Nephron (organoid): ENCODE measurements around the gene DLG4.

ENCODE experiments used
- H3K27ac Mint-ChIP-seq, 3 experiments: 2 replicates each; pipeline ENCODE4 v1.8.0; 2020; ENCODE audit warnings: mixed read lengths in 3 of 3, mild to moderate bottlenecking in 2 of 3, moderate library complexity in 1 of 3
- H3K27me3 Mint-ChIP-seq: 2 replicates; pipeline ENCODE4 v1.8.0; 2021; ENCODE audit warnings: low read depth, mild to moderate bottlenecking, moderate library complexity, mixed read lengths
- H3K36me3 Mint-ChIP-seq: 2 replicates; pipeline ENCODE4 v1.8.0; 2020; ENCODE audit warnings: low read depth, mixed read lengths
- H3K4me1 Mint-ChIP-seq: 2 replicates; pipeline ENCODE4 v1.8.0; 2020; ENCODE audit warnings: mixed read lengths
- H3K4me3 Mint-ChIP-seq, 3 experiments: 2 replicates each; pipeline ENCODE4 v1.8.0; 2020; ENCODE audit warnings: mild to moderate bottlenecking in 3 of 3, mixed read lengths in 3 of 3, moderate library complexity in 2 of 3
- H3K9me3 Mint-ChIP-seq: 2 replicates; pipeline ENCODE4 v1.8.0; 2020; ENCODE audit warnings: mixed read lengths
- CTCF ChIP-seq, 3 experiments: fragments of 200-600 bp; sonication (generic); IDR thresholded peaks; one replicate each; pipeline ENCODE4 v1.5.0; 2021; ENCODE audit warnings: antibody characterized with exemption in 3 of 3; ENCODE audit not compliant: unreplicated experiment in 3 of 3

Gene DLG4

GRCh38 chr17:7215652-7216180, 3.9 kb downstream of the DLG4 start:
- peaks cover 5% of the 10 kb centered on the region for H3K36me3 Mint-ChIP-seq
- peak overlapping the region; percentile 89 to 96 (median 95) for H3K27ac Mint-ChIP-seq
- peaks cover 4% of the 10 kb centered on the region for H3K27me3 Mint-ChIP-seq
- H3K4me1 Mint-ChIP-seq: peaks cover 70% of the 10 kb centered on the region
- no peak for TF ChIP-seq CTCF (IDR thresholded peaks at IDR 0.05; ENCODE audit: unreplicated experiment in 3 of 3)
- H3K4me3 Mint-ChIP-seq: peak overlapping the region; percentile 86 to 90 (median 89)
- H3K9me3 Mint-ChIP-seq: no peaks in the 10 kb centered on the region

- peak overlapping the region; percentile 86 to 90 (median 89) for H3K4me3 Mint-ChIP-seq
- peaks cover 5% of the 10 kb centered on the region for H3K36me3 Mint-ChIP-seq
- H3K27me3 Mint-ChIP-seq: peaks cover 4% of the 10 kb centered on the region
- H3K9me3 Mint-ChIP-seq: no peaks in the 10 kb centered on the region
- peaks cover 69% of the 10 kb centered on the region for H3K4me1 Mint-ChIP-seq
- peak in 1 of 3 experiments; percentile 2 for TF ChIP-seq CTCF (IDR thresholded peaks at IDR 0.05; ENCODE audit: unreplicated experiment in 3 of 3)
- peak overlapping the region; percentile 89 to 96 (median 95) for H3K27ac Mint-ChIP-seq
These were observed 4.4 kb downstream of the DLG4 start for GRCh38 chr17:7215136-7215638.

- TF ChIP-seq CTCF (IDR thresholded peaks at IDR 0.05; ENCODE audit: unreplicated experiment in 3 of 3): peak; percentile 49 to 67 (median 54)
- peaks cover 5% of the 10 kb centered on the region for H3K36me3 Mint-ChIP-seq
- peaks cover 70% of the 10 kb centered on the region for H3K4me1 Mint-ChIP-seq
- H3K4me3 Mint-ChIP-seq: peak overlapping the region; percentile 86 to 90 (median 89)
- peak overlapping the region; percentile 89 to 96 (median 95) for H3K27ac Mint-ChIP-seq
- H3K27me3 Mint-ChIP-seq: peaks cover 4% of the 10 kb centered on the region
- H3K9me3 Mint-ChIP-seq: no peaks in the 10 kb centered on the region
These were observed 5.1 kb downstream of the DLG4 start for GRCh38 chr17:7214300-7215135.

GRCh38 chr17:7213895-7214299, 5.7 kb downstream of the DLG4 start:
- Mint-ChIP-seq H3K27ac (peak overlapping the region; percentile 89 to 96 (median 95)), H3K4me3 (peak overlapping the region; percentile 86 to 90 (median 89))

GRCh38 chr17:7211491-7212273, 8.0 kb downstream of the DLG4 start:
- no peak for TF ChIP-seq CTCF (IDR thresholded peaks at IDR 0.05; ENCODE audit: unreplicated experiment in 3 of 3)
- Mint-ChIP-seq H3K9me3 (no peaks in the 10 kb centered on the region), H3K4me3 (peak overlapping the region; percentile 75 to 85 (median 79)), H3K27ac (peak overlapping the region; percentile 84 to 88 (median 85)), H3K27me3 (peaks cover 5% of the 10 kb centered on the region), H3K4me1 (peaks cover 64% of the 10 kb centered on the region), H3K36me3 (peaks cover 5% of the 10 kb centered on the region)

More at GRCh38 chr17:7213895-7214299, 5.7 kb downstream of the DLG4 start:
- peaks cover 5% of the 10 kb centered on the region for H3K36me3 Mint-ChIP-seq
- TF ChIP-seq CTCF (IDR thresholded peaks at IDR 0.05; ENCODE audit: unreplicated experiment in 3 of 3): peak; percentile 76 to 80 (median 78)
- H3K4me1 Mint-ChIP-seq: peaks cover 64% of the 10 kb centered on the region
- no peaks in the 10 kb centered on the region for H3K9me3 Mint-ChIP-seq
- H3K27me3 Mint-ChIP-seq: peaks cover 3% of the 10 kb centered on the region
